ENCODE results near the gene USP54.
"Not testable (repeated sequence)": the region's sequence is repeated elsewhere in the genome, so short reads cannot be mapped to it uniquely, and the experiment has no call there.

USP54 gene, protein sequence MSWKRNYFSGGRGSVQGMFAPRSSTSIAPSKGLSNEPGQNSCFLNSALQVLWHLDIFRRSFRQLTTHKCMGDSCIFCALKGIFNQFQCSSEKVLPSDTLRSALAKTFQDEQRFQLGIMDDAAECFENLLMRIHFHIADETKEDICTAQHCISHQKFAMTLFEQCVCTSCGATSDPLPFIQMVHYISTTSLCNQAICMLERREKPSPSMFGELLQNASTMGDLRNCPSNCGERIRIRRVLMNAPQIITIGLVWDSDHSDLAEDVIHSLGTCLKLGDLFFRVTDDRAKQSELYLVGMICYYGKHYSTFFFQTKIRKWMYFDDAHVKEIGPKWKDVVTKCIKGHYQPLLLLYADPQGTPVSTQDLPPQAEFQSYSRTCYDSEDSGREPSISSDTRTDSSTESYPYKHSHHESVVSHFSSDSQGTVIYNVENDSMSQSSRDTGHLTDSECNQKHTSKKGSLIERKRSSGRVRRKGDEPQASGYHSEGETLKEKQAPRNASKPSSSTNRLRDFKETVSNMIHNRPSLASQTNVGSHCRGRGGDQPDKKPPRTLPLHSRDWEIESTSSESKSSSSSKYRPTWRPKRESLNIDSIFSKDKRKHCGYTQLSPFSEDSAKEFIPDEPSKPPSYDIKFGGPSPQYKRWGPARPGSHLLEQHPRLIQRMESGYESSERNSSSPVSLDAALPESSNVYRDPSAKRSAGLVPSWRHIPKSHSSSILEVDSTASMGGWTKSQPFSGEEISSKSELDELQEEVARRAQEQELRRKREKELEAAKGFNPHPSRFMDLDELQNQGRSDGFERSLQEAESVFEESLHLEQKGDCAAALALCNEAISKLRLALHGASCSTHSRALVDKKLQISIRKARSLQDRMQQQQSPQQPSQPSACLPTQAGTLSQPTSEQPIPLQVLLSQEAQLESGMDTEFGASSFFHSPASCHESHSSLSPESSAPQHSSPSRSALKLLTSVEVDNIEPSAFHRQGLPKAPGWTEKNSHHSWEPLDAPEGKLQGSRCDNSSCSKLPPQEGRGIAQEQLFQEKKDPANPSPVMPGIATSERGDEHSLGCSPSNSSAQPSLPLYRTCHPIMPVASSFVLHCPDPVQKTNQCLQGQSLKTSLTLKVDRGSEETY (N-terminal part only)

DNA sequence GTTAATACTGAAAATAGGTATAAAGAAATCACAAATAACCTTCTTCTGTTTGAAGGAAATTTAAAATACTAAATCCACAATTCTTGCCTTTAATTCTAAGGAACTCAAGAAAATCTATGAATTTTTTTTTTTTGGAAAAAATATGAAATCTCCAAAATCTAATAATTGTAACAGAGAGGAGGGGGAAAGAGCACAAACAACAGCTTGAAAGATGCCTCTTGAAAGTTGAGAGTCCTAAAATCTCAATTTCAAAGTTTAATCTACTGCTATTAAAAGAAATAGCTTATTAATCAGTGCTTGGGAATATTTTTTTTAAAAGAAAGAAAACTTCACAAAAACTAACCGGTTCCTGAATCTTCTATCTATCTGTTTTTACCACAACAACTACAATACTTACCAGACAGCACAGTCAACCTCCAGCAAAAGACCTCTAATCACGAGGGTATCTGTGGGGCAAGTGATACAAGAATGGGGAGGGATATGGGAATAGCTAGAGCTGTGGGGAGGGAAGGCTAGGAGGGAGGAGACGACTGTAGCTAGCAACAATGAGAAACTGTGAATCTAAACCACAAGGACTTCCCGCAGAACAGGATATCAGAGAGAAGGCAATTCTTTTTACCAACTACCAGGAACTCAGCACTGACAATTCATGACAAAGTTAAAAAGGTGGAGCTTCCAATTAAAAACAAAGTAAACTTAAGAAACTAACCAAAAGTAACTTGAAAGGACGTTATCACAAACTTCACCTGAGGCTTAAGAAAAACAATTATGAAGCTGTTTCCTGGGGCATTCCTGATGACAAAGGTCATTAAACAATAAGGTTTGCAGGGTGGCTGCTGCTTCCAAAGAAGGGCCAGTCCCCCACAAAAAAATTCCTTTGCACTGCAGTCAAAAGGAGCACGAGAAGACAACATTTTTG is at the start of gene USP54:
TSS of gene USP54 (minus strand) at position 462 of the 919 bp plus-strand sequence. CDS start 15,684 bp downstream, outside the sequence.
- Mint-ChIP-seq H3K36me3 (no peaks in the 10 kb centered on the region), H3K27me3 (no peaks in the 10 kb centered on the region), H3K4me3 (peak within 1 kb of the TSS; percentile 63), H3K27ac (peak within 1 kb of the TSS; percentile 41), H3K9me3 (no peaks in the 10 kb centered on the region), H3K4me1 (peaks cover 28% of the 10 kb centered on the region)

DNA sequence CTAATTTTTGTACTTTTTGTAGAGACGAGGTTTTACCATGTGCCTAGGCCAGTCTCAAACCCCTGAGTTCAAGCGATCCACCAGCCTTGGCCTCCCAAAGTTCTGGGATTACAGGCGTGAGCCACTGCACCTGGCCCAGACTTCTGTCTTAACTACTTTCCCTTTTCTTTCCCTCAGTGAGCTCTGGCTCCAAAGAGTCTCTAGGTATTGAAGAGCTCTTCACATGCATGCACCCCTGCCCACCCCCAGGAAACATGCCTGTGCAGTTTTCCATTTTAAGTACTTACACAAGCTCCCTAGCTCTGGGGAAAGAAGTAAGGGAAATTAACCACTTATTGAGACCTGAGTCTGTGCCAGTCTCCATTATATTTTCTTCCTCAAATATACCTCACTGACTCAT is 48.1 kb upstream of the USP54 start:
- Mint-ChIP-seq H3K27ac (no peak overlapping the region), H3K9me3 (no peaks in the 10 kb centered on the region), H3K36me3 (no peaks in the 10 kb centered on the region), H3K27me3 (no peaks in the 10 kb centered on the region), H3K4me3 (no peak overlapping the region), H3K4me1 (peaks cover 4% of the 10 kb centered on the region)

GRCh38 chr10:73635781-73636180 is 44.6 kb upstream of the USP54 start:
- no peaks in the 10 kb centered on the region for H3K9me3 Mint-ChIP-seq
- H3K4me3 Mint-ChIP-seq, result no peak overlapping the region
- H3K27me3 Mint-ChIP-seq, result no peaks in the 10 kb centered on the region
- H3K36me3 Mint-ChIP-seq, result no peaks in the 10 kb centered on the region
- no peak overlapping the region for H3K27ac Mint-ChIP-seq
- H3K4me1 Mint-ChIP-seq, result no peaks in the 10 kb centered on the region

GRCh38 chr10:73634421-73634820 is 43.3 kb upstream of the USP54 start:
- Mint-ChIP-seq H3K36me3 (no peaks in the 10 kb centered on the region), H3K27me3 (no peaks in the 10 kb centered on the region), H3K9me3 (no peaks in the 10 kb centered on the region), H3K4me3 (no peak overlapping the region), H3K27ac (no peak overlapping the region), H3K4me1 (no peaks in the 10 kb centered on the region)

- Mint-ChIP-seq H3K36me3 (peaks cover 2% of the 10 kb centered on the region), H3K27ac (no peak overlapping the region), H3K4me3 (no peak overlapping the region), H3K27me3 (no peaks in the 10 kb centered on the region), H3K4me1 (peaks cover 27% of the 10 kb centered on the region), H3K9me3 (no peaks in the 10 kb centered on the region)
Measured at GRCh38 chr10:73629165-73629564, 38.0 kb upstream of the USP54 start.

GRCh38 chr10:73628405-73628804 is 37.3 kb upstream of the USP54 start:
- no peak overlapping the region for H3K4me3 Mint-ChIP-seq
- peaks cover 27% of the 10 kb centered on the region for H3K4me1 Mint-ChIP-seq

GRCh38 chr10:73627300-73627699 is 36.2 kb upstream of the USP54 start:
- peak overlapping the region; percentile 30 for H3K27ac Mint-ChIP-seq
- H3K4me1 Mint-ChIP-seq, result peaks cover 27% of the 10 kb centered on the region
- H3K4me3 Mint-ChIP-seq, result peak overlapping the region; percentile 93
- H3K36me3 Mint-ChIP-seq, result peaks cover 2% of the 10 kb centered on the region
- no peaks in the 10 kb centered on the region for H3K9me3 Mint-ChIP-seq
- no peaks in the 10 kb centered on the region for H3K27me3 Mint-ChIP-seq

More at GRCh38 chr10:73628405-73628804, 37.3 kb upstream of the USP54 start:
- no peak overlapping the region for H3K27ac Mint-ChIP-seq
- H3K36me3 Mint-ChIP-seq, result peaks cover 2% of the 10 kb centered on the region
- no peaks in the 10 kb centered on the region for H3K9me3 Mint-ChIP-seq
- H3K27me3 Mint-ChIP-seq, result no peaks in the 10 kb centered on the region

DNA sequence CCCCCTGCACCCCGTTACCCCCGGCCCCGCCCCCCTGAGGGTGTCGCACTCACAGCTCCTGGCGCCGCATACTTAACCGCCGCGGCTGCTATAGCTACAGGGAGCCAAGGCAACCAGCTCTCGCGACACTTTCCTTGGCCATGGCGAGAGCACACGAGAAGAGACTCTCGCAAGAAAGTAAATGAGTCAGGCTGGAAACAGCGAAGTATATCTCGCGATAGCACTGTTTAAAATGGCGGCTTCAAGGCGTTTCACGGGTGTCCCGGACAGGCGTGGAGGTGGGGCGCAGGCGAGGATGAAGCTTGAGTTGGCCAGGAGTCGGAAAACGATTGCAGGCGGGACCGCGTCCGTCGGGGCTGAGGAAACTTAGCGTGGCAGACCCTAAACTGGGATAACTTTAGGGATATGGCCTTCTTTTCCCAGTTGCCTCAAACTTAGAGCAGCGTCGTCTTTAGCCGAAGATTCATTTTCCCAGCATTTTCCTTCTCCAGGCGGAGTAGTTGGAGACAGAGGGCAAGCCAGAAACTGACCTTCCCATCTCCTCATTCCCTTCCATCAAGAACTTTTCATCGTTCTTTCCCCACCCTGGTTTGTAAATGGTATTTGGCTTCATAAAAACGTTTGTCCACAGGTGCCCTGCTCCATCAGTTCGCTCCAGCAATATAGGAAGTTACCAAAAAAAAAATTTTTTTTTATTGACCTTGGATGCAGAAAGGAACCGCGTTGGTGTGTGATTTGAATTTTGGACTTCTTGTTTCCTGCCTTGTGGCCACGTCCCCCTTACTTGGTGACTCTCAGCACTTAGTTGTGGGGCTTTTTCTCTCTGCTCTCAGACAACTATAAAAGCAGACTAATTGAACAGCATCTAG is 35.0 kb upstream of the USP54 start:
- Mint-ChIP-seq H3K4me3 (peak overlapping the region; percentile 93), H3K36me3 (peaks cover 2% of the 10 kb centered on the region), H3K9me3 (no peaks in the 10 kb centered on the region), H3K4me1 (peaks cover 27% of the 10 kb centered on the region), H3K27ac (peak overlapping the region; percentile 99), H3K27me3 (no peaks in the 10 kb centered on the region)

GRCh38 chr10:73625004-73625883 is 34.1 kb upstream of the USP54 start:
- Mint-ChIP-seq H3K36me3 (peaks cover 2% of the 10 kb centered on the region), H3K9me3 (no peaks in the 10 kb centered on the region), H3K4me3 (peak overlapping the region; percentile 93), H3K4me1 (peaks cover 27% of the 10 kb centered on the region), H3K27me3 (no peaks in the 10 kb centered on the region), H3K27ac (peak overlapping the region; percentile 53)

- H3K27me3 Mint-ChIP-seq, result no peaks in the 10 kb centered on the region
- peaks cover 2% of the 10 kb centered on the region for H3K36me3 Mint-ChIP-seq
- H3K4me3 Mint-ChIP-seq, result no peak overlapping the region
- peaks cover 27% of the 10 kb centered on the region for H3K4me1 Mint-ChIP-seq
- no peaks in the 10 kb centered on the region for H3K9me3 Mint-ChIP-seq
- H3K27ac Mint-ChIP-seq, result no peak overlapping the region
Measured at GRCh38 chr10:73623056-73623455, 31.9 kb upstream of the USP54 start.

DNA sequence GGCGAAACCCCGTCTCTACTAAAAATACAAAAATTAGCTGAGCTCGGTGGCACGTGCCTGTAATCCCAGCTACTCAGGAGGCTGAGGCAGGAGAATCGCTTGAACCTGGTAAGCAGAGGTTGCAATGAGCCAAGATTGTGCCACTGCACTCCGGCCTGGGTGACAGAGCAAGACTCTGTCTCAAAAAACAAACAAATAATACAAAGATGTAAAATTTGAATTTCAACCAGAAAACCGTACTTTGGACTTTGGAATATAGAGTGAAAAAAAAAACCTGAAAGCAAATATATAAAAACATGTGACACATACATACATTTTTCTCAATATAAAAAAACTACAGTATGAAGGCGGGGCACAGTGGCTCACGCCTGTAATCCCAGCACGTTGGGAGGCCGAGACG is 29.8 kb upstream of the USP54 start:
- not testable (repeated sequence) for H3K27ac Mint-ChIP-seq, H3K9me3 Mint-ChIP-seq
- H3K4me1 Mint-ChIP-seq, result peaks cover 11% of the 10 kb centered on the region

DNA sequence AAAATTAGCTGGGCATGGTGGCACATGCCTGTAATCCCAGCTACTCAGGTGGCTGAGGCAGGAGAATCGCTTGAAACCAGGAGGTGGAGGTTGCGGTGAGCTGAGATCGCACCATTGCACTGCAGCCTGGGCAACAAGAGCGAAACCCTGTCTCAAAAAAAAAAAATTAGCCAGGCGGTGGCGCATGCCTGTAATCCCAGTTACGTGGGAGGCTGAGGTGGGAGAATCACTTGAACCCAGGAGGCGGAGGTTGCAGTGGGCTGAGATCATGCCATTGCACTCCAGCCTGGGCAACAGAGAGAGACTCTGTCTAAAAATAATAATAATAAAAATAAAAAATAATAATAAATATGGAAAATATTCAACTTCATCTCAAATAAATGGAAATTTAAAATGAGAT is 26.0 kb upstream of the USP54 start:
- not testable (repeated sequence) for H3K4me1 Mint-ChIP-seq, H3K4me3 Mint-ChIP-seq, H3K27ac Mint-ChIP-seq, H3K9me3 Mint-ChIP-seq, H3K27me3 Mint-ChIP-seq, H3K36me3 Mint-ChIP-seq

More for the DNA sequence above, 29.8 kb upstream of the USP54 start:
- H3K4me3 Mint-ChIP-seq, H3K36me3 Mint-ChIP-seq, H3K27me3 Mint-ChIP-seq: not testable (repeated sequence)

DNA sequence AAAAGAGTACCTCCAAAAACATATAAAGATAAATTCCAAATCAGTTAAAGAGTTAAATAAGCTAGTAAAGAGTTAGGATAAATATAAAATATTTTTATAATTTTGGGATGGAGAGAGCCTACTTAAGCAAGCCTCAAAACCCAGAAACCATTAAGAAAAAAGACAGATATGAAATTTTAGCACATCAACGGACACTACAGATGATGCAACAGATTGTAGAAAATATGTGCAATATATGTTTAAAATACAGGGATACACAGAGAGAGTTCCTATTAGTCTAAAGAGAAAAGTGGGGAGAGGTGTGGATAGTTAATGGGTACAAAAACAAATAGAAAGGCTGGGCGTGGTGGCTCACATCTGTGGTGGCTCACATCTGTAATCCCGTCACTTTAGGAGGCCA is 23.6 kb upstream of the USP54 start:
- no peaks in the 10 kb centered on the region for H3K36me3 Mint-ChIP-seq
- no peaks in the 10 kb centered on the region for H3K4me1 Mint-ChIP-seq
- H3K4me3 Mint-ChIP-seq, result no peak overlapping the region
- H3K9me3 Mint-ChIP-seq, result no peaks in the 10 kb centered on the region
- no peaks in the 10 kb centered on the region for H3K27me3 Mint-ChIP-seq
- H3K27ac Mint-ChIP-seq, result no peak overlapping the region

Measured in activated naive CD4-positive, alpha-beta T cell treated with anti-CD3 and anti-CD28 coated beads, Interleukin-2, amount 50 U/mL, for 24 hours (primary cell).